HepG2 (cell line): ENCODE measurements around the gene TIA1. TPM values are rescaled to one million over a fixed set of nuclear protein-coding genes. Genes with fewer than 3 reads are reported as not detected.

Experiments used
- CC2D1A ChIP-seq: sonication (generic); formaldehyde crosslinking; IDR thresholded peaks from 2 replicates; pipeline ENCODE4 v1.8.1; 2023; ENCODE audit warnings: mild to moderate bottlenecking, missing genetic modification reagents
- GFI1 ChIP-seq: sonication (generic); formaldehyde crosslinking; IDR thresholded peaks from 2 replicates; pipeline ENCODE4 v1.5.0; 2020; ENCODE audit warnings: missing genetic modification reagents, mild to moderate bottlenecking, borderline replicate concordance
- MEIS1 ChIP-seq: sonication (generic); formaldehyde crosslinking; IDR thresholded peaks from 2 replicates; pipeline ENCODE4 v1.9.0; 2021; ENCODE audit warnings: mild to moderate bottlenecking, missing genetic modification reagents, moderate library complexity, borderline replicate concordance
- MTF2 ChIP-seq: sonication (generic); formaldehyde crosslinking; IDR thresholded peaks from 2 replicates; pipeline ENCODE4 v1.5.0; 2020; ENCODE audit warnings: missing genetic modification reagents, borderline replicate concordance
- MZF1 ChIP-seq: sonication (generic); formaldehyde crosslinking; IDR thresholded peaks from 2 replicates; pipeline ENCODE4 v1.8.1; 2023; ENCODE audit warnings: mild to moderate bottlenecking, missing genetic modification reagents, borderline replicate concordance
- SP5 ChIP-seq: IDR thresholded peaks from 2 replicates; pipeline ENCODE4 v1.6.1; 2016; ENCODE audit warnings: low read depth, borderline replicate concordance
- STAG1 ChIP-seq: sonication (generic); formaldehyde crosslinking; IDR thresholded peaks from 2 replicates; pipeline ENCODE4 v1.4.0; 2020; ENCODE audit warnings: missing genetic modification reagents
- TBX3 ChIP-seq: fragments of 450-650 bp; IDR thresholded peaks from 2 replicates; pipeline ENCODE4 v1.6.1; 2017; ENCODE audit warnings: antibody characterized with exemption, mild to moderate bottlenecking, inconsistent platforms, borderline replicate concordance
- XRCC5 ChIP-seq: fragments of 200-400 bp; formaldehyde crosslinking; optimal IDR thresholded peaks from 2 replicates; pipeline ENCODE3; 2017; ENCODE audit warnings: mild to moderate bottlenecking, low read length
- ZBTB33 ChIP-seq: sonication (generic); formaldehyde crosslinking; IDR thresholded peaks from 2 replicates; pipeline ENCODE4 v1.4.0; 2020; ENCODE audit warnings: missing genetic modification reagents
- ZBTB37 ChIP-seq: sonication (generic); formaldehyde crosslinking; IDR thresholded peaks from 2 replicates; pipeline ENCODE4 v1.4.0; 2020; ENCODE audit warnings: mild to moderate bottlenecking, missing genetic modification reagents
- ZNF142 ChIP-seq: sonication (generic); formaldehyde crosslinking; IDR thresholded peaks from 2 replicates; pipeline ENCODE4 v1.4.0; 2020; ENCODE audit warnings: missing genetic modification reagents
- ZNF446 ChIP-seq: sonication (generic); formaldehyde crosslinking; IDR thresholded peaks from 2 replicates; pipeline ENCODE4 v1.5.0; 2020; ENCODE audit warnings: mild to moderate bottlenecking, missing genetic modification reagents
- ZNF597 ChIP-seq: sonication (generic); formaldehyde crosslinking; IDR thresholded peaks from 2 replicates; pipeline ENCODE4 v1.5.0; 2020; ENCODE audit warnings: missing genetic modification reagents
- ZNF841 ChIP-seq: sonication (generic); formaldehyde crosslinking; IDR thresholded peaks from 2 replicates; pipeline ENCODE4 v1.8.1; 2023; ENCODE audit warnings: missing genetic modification reagents, borderline replicate concordance
- polyA plus RNA-seq, 8 experiments: library from polyadenylated mRNA; depleted of rRNA in 3 of 8; stranded (reverse) in 7 of 8; unstranded in 1 of 8; fragments of >200 nt; fragmentation: Illumina TruSeq in 4 of 8; extraction: Trizol in 4 of 8; gene quantifications; 2 replicates each; pipeline versions ENCODE4 v1.2.1 to v1.2.3, GENCODE V29; 2011 to 2016; ENCODE audit warnings: low read depth in 4 of 8, missing spikeins in 1 of 8, mixed read lengths in 1 of 8; ENCODE audit not compliant: insufficient read depth in 1 of 8
- total RNA-seq, 5 experiments: library from RNA; depleted of rRNA; stranded (reverse); fragments of >200 nt; fragmentation: Illumina TruSeq; extraction: Trizol; gene quantifications; 2 replicates each; pipeline ENCODE4 v1.2.3, GENCODE V29; 2016; ENCODE audit warnings: low read depth in 1 of 5

The TIA1 gene
- total and polyA plus RNA-seq, 2 of the 13 experiments (the other 11 are each of a cell fraction or from before 2014, with no cell fraction given), result 209 to 319 TPM

- TF ChIP-seq ZBTB37 (CRISPR knock-in tag), result no peak
- no peak for TF ChIP-seq MZF1 (CRISPR knock-in tag)
- TF ChIP-seq ZNF597 (CRISPR knock-in tag), result no peak
- no peak for TF ChIP-seq STAG1 (CRISPR knock-in tag)
- TF ChIP-seq MEIS1 (CRISPR knock-in tag), result no peak; the same call in 1 of the 2 replicates
- TF ChIP-seq TBX3, result no peak
- TF ChIP-seq CC2D1A, result no peak
- TF ChIP-seq ZNF446, result no peak
- TF ChIP-seq SP5 (CRISPR knock-in tag), result no peak; the same call in 1 of the 2 replicates
- TF ChIP-seq ZNF142 (CRISPR knock-in tag), result peak; percentile 33
- peak; percentile 53; the same call in 1 of the 2 replicates for TF ChIP-seq ZBTB33
- TF ChIP-seq ZNF841 (CRISPR knock-in tag), result no peak; the same call in 1 of the 2 replicates
- TF ChIP-seq MTF2 (CRISPR knock-in tag), result no peak
- TF ChIP-seq XRCC5, result peak; percentile 19
- peak; percentile 30; the same call in 1 of the 2 replicates for TF ChIP-seq GFI1 (CRISPR knock-in tag)
Observed at GRCh38 chr2:70248181-70248847, at the start of gene TIA1 (continued).
